WTC11 (cell line): ENCODE data around the gene GRID2. TPM values are rescaled to one million over a fixed set of nuclear protein-coding genes. Genes with fewer than 3 reads are reported as not detected.

Experiments
- ATAC-seq: fragments of 200-7000 bp; cut with Tn5 transposase; 2 replicates; pipeline ENCODE4 v1.10.0; 2021; ENCODE audit warnings: mild to moderate bottlenecking, moderate library complexity
- CTCF ChIA-PET: fragments of 300-600 bp; sonication (Branson Sonifier 250); formaldehyde crosslinking; loops from one replicate; lab custom pipeline; 2021; ENCODE audit warnings: antibody characterized with exemption; lab: Charles Lee
- POLR2A ChIA-PET: fragments of 350-600 bp; sonication (Branson Sonifier 250); formaldehyde crosslinking; loops from one replicate; lab custom pipeline; 2021; ENCODE audit warnings: antibody characterized with exemption; lab: Charles Lee
- DNase-seq: peaks from one replicate; pipeline ENCODE4 v3.0.0; 2021; ENCODE audit warnings: low spot score
- H3K27ac Mint-ChIP-seq: 2 replicates; pipeline ENCODE4 v1.8.0; 2021; ENCODE audit warnings: mixed read lengths
- H3K27me3 Mint-ChIP-seq: 2 replicates; pipeline ENCODE4 v1.8.0; 2021; ENCODE audit warnings: low read depth, mild to moderate bottlenecking, moderate library complexity, mixed read lengths
- H3K36me3 Mint-ChIP-seq: 2 replicates; pipeline ENCODE4 v1.8.0; 2021; ENCODE audit warnings: mixed read lengths
- H3K4me1 Mint-ChIP-seq: 2 replicates; pipeline ENCODE4 v1.8.0; 2022; ENCODE audit warnings: mixed read lengths
- H3K4me3 Mint-ChIP-seq: 2 replicates; pipeline ENCODE4 v1.8.0; 2021; ENCODE audit warnings: mild to moderate bottlenecking, moderate library complexity, mixed read lengths
- H3K9me3 Mint-ChIP-seq: 2 replicates; pipeline ENCODE4 v1.8.0; 2021; ENCODE audit warnings: mixed read lengths
- ELF4 ChIP-seq: sonication (generic); formaldehyde crosslinking; IDR thresholded peaks from 2 replicates; pipeline ENCODE4 v1.8.1; 2022; ENCODE audit warnings: low read depth, mild to moderate bottlenecking, moderate library complexity, missing genetic modification reagents
- ESRRA ChIP-seq: sonication (generic); formaldehyde crosslinking; IDR thresholded peaks from 2 replicates; pipeline ENCODE4 v1.8.1; 2022; ENCODE audit warnings: mild to moderate bottlenecking, missing genetic modification reagents, borderline replicate concordance
- HMGA2 ChIP-seq: fragments of 250-450 bp; sonication (Bioruptor Pico); IDR thresholded peaks from 2 replicates; pipeline ENCODE4 v1.4.0; 2021; ENCODE audit warnings: mild to moderate bottlenecking, moderate library complexity
- MXD4 ChIP-seq: fragments of 250-450 bp; sonication (Bioruptor Pico); IDR thresholded peaks from 2 replicates; pipeline ENCODE4 v1.8.0; 2021; ENCODE audit warnings: mild to moderate bottlenecking, moderate library complexity, borderline replicate concordance
- MYBL2 ChIP-seq: sonication (generic); formaldehyde crosslinking; IDR thresholded peaks from 2 replicates; pipeline ENCODE4 v1.8.1; 2023; ENCODE audit warnings: mild to moderate bottlenecking, moderate library complexity, missing genetic modification reagents
- NR3C1 ChIP-seq: sonication (generic); formaldehyde crosslinking; conservative IDR thresholded peaks from 2 replicates; pipeline ENCODE4 v1.8.1; 2023; ENCODE audit warnings: low read depth, mild to moderate bottlenecking, missing genetic modification reagents
- PRRX2 ChIP-seq: fragments of 250-450 bp; sonication (Bioruptor Pico); IDR thresholded peaks from 2 replicates; pipeline ENCODE4 v1.8.0; 2021; ENCODE audit warnings: mild to moderate bottlenecking
- SMAD4 ChIP-seq: sonication (generic); formaldehyde crosslinking; IDR thresholded peaks from 2 replicates; pipeline ENCODE4 v1.8.0; 2022; ENCODE audit warnings: mild to moderate bottlenecking, missing genetic modification reagents
- SP1 ChIP-seq: sonication (generic); formaldehyde crosslinking; conservative IDR thresholded peaks from 2 replicates; pipeline ENCODE4 v1.8.1; 2022; ENCODE audit warnings: missing genetic modification reagents
- ZNF121 ChIP-seq: sonication (generic); formaldehyde crosslinking; IDR thresholded peaks from 2 replicates; pipeline ENCODE4 v1.8.0; 2023; ENCODE audit warnings: missing genetic modification reagents
- ZNF138 ChIP-seq: sonication (generic); formaldehyde crosslinking; conservative IDR thresholded peaks from 2 replicates; pipeline ENCODE4 v1.8.1; 2022; ENCODE audit warnings: mild to moderate bottlenecking, moderate library complexity, missing genetic modification reagents
- ZNF416 ChIP-seq: fragments of 250-450 bp; sonication (Bioruptor Pico); IDR thresholded peaks from 2 replicates; pipeline ENCODE4 v1.9.0; 2021; ENCODE audit warnings: mild to moderate bottlenecking, inconsistent platforms
- ZNF423 ChIP-seq: fragments of 250-450 bp; sonication (Bioruptor Pico); IDR thresholded peaks from 2 replicates; pipeline ENCODE4 v2.1.2; 2022; ENCODE audit warnings: mild to moderate bottlenecking, moderate library complexity
- total RNA-seq: library from RNA; stranded (reverse); gene quantifications from 3 replicates; pipeline ENCODE4 v1.2.3, GENCODE V29; 2021
- TF ChIP-seq, protein P1 (sequence below): sonication (generic); formaldehyde crosslinking; IDR thresholded peaks from 2 replicates; pipeline ENCODE4 v1.8.1; 2022; ENCODE audit warnings: low read depth, missing genetic modification reagents, borderline replicate concordance
- TF ChIP-seq, protein P2 (sequence below): sonication (generic); formaldehyde crosslinking; IDR thresholded peaks from 2 replicates; pipeline ENCODE4 v1.8.1; 2022; ENCODE audit warnings: mild to moderate bottlenecking, missing genetic modification reagents, moderate library complexity, borderline replicate concordance
- TF ChIP-seq, protein P3 (sequence below): fragments of 250-450 bp; sonication (Bioruptor Pico); IDR thresholded peaks from 2 replicates; pipeline ENCODE4 v2.1.2; 2022; ENCODE audit warnings: mild to moderate bottlenecking, moderate library complexity
- TF ChIP-seq, protein P4 (sequence below): fragments of 250-450 bp; sonication (Bioruptor Pico); IDR thresholded peaks from 2 replicates; pipeline ENCODE4 v1.8.0; 2021; ENCODE audit warnings: mild to moderate bottlenecking
- TF ChIP-seq, protein P5 (sequence below): sonication (generic); formaldehyde crosslinking; IDR thresholded peaks from 2 replicates; pipeline ENCODE4 v1.8.0; 2022; ENCODE audit warnings: missing genetic modification reagents
- TF ChIP-seq, protein P6 (sequence below): fragments of 250-450 bp; sonication (Bioruptor Pico); IDR thresholded peaks from 2 replicates; pipeline ENCODE4 v1.9.0; 2021; ENCODE audit warnings: mild to moderate bottlenecking
- TF ChIP-seq, protein P7 (sequence below): sonication (generic); formaldehyde crosslinking; IDR thresholded peaks from 2 replicates; pipeline ENCODE4 v1.8.0; 2023; ENCODE audit warnings: mild to moderate bottlenecking, missing genetic modification reagents

The GRID2 gene
- total RNA-seq, 1 experiment from 2014 or later, result 26.8 TPM

DNA sequence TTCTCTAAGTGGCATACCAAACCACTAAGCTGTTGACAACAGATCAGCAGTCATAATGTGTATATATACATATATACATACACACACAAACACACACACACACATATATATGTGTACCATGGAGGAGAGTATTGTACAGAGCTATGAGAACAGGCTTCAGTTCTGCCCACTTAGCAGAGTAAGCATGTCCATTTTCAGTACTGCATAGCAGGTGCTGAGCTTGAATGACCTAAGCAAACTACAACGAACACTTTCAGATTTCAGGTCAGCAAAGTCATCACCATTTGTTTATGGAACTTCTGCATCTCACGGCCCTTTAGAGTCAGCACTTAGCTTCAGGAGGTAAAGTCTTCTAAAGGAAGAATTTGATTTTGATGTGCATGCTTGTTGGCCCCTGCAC is 789.0 kb downstream of the GRID2 start (continued):
- no peak for TF ChIP-seq ZNF423 (CRISPR knock-in tag)
- no peak for TF ChIP-seq ZNF138 (CRISPR knock-in tag)
- TF ChIP-seq MXD4 (CRISPR knock-in tag), result no peak
- no peak for TF ChIP-seq ESRRA (CRISPR knock-in tag)

DNA sequence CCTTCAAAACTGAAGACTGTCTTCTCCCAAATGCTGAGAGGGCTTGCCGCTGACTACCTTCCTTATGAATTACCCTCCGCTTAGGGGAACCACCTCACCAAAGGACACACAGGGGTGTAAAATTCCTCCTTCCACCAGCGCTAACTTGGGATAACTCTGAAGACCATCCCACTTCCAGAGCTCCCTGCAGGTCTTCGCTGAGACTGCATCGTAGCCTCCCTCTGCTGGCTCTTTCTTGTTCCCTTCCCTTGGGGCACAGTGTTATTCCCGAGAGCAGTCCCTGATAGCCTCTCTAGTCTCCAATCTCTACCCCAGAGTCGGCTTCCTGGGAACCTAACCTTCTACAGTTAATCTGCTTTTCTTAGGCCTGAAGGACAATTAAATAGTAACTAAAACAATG is 799.3 kb downstream of the GRID2 start:
- Mint-ChIP-seq H3K4me3 (no peak overlapping the region), H3K9me3 (peaks cover 19% of the 10 kb centered on the region), H3K27me3 (no peaks in the 10 kb centered on the region), H3K4me1 (peaks cover 14% of the 10 kb centered on the region), H3K27ac (peak overlapping the region; percentile 56), H3K36me3 (peaks cover 37% of the 10 kb centered on the region)
- ChIA-PET POLR2A (no interaction called here), CTCF (interaction anchor here (0.8 to 1.0 kb wide), 2 partner anchors 14 to 56 kb away, joined by 4 to 5 read pairs; no protein-coding TSS in a partner anchor)
- TF ChIP-seq, protein P1, sequence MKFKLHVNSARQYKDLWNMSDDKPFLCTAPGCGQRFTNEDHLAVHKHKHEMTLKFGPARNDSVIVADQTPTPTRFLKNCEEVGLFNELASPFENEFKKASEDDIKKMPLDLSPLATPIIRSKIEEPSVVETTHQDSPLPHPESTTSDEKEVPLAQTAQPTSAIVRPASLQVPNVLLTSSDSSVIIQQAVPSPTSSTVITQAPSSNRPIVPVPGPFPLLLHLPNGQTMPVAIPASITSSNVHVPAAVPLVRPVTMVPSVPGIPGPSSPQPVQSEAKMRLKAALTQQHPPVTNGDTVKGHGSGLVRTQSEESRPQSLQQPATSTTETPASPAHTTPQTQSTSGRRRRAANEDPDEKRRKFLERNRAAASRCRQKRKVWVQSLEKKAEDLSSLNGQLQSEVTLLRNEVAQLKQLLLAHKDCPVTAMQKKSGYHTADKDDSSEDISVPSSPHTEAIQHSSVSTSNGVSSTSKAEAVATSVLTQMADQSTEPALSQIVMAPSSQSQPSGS, result no peak
- no peak for TF ChIP-seq ZNF416 (CRISPR knock-in tag)
- no peak for TF ChIP-seq ZNF121
- TF ChIP-seq SMAD4 (CRISPR knock-in tag), result no peak
- peak; percentile 100 for ATAC-seq
- DNase-seq, result peak; percentile 47

DNA sequence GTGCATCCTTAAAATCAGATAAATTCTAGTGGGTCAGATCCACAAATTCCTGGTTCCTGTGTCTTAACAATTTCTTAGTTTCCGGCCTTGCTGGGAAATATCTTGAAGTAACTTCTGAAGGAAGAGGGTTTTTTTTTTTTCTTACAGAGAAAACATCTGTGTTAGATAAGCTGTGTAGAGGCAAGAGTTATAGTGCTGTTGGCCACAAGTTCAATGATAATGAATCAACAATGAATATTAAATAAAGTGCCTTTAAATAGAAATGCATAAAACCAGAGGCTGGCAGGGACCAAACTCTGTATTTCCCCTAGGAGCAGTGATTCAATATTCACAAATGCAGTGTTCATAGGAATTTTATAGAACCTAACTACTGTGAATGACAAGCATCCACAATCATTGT is 812.9 kb downstream of the GRID2 start:
- POLR2A ChIA-PET, result no interaction called here
- TF ChIP-seq MYBL2 (CRISPR knock-in tag), result no peak
- TF ChIP-seq, protein P2, sequence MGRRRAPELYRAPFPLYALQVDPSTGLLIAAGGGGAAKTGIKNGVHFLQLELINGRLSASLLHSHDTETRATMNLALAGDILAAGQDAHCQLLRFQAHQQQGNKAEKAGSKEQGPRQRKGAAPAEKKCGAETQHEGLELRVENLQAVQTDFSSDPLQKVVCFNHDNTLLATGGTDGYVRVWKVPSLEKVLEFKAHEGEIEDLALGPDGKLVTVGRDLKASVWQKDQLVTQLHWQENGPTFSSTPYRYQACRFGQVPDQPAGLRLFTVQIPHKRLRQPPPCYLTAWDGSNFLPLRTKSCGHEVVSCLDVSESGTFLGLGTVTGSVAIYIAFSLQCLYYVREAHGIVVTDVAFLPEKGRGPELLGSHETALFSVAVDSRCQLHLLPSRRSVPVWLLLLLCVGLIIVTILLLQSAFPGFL, result no peak
- TF ChIP-seq, protein P3, sequence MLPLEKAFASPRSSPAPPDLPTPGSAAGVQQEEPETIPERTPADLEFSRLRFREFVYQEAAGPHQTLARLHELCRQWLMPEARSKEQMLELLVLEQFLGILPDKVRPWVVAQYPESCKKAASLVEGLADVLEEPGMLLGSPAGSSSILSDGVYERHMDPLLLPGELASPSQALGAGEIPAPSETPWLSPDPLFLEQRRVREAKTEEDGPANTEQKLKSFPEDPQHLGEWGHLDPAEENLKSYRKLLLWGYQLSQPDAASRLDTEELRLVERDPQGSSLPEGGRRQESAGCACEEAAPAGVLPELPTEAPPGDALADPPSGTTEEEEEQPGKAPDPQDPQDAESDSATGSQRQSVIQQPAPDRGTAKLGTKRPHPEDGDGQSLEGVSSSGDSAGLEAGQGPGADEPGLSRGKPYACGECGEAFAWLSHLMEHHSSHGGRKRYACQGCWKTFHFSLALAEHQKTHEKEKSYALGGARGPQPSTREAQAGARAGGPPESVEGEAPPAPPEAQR (CRISPR knock-in tag), result no peak
- TF ChIP-seq, protein P4, sequence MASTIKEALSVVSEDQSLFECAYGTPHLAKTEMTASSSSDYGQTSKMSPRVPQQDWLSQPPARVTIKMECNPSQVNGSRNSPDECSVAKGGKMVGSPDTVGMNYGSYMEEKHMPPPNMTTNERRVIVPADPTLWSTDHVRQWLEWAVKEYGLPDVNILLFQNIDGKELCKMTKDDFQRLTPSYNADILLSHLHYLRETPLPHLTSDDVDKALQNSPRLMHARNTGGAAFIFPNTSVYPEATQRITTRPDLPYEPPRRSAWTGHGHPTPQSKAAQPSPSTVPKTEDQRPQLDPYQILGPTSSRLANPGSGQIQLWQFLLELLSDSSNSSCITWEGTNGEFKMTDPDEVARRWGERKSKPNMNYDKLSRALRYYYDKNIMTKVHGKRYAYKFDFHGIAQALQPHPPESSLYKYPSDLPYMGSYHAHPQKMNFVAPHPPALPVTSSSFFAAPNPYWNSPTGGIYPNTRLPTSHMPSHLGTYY, result no peak
- TF ChIP-seq, protein P5, sequence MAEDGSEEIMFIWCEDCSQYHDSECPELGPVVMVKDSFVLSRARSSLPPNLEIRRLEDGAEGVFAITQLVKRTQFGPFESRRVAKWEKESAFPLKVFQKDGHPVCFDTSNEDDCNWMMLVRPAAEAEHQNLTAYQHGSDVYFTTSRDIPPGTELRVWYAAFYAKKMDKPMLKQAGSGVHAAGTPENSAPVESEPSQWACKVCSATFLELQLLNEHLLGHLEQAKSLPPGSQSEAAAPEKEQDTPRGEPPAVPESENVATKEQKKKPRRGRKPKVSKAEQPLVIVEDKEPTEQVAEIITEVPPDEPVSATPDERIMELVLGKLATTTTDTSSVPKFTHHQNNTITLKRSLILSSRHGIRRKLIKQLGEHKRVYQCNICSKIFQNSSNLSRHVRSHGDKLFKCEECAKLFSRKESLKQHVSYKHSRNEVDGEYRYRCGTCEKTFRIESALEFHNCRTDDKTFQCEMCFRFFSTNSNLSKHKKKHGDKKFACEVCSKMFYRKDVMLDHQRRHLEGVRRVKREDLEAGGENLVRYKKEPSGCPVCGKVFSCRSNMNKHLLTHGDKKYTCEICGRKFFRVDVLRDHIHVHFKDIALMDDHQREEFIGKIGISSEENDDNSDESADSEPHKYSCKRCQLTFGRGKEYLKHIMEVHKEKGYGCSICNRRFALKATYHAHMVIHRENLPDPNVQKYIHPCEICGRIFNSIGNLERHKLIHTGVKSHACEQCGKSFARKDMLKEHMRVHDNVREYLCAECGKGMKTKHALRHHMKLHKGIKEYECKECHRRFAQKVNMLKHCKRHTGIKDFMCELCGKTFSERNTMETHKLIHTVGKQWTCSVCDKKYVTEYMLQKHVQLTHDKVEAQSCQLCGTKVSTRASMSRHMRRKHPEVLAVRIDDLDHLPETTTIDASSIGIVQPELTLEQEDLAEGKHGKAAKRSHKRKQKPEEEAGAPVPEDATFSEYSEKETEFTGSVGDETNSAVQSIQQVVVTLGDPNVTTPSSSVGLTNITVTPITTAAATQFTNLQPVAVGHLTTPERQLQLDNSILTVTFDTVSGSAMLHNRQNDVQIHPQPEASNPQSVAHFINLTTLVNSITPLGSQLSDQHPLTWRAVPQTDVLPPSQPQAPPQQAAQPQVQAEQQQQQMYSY (CRISPR knock-in tag), result no peak
- TF ChIP-seq, protein P6, sequence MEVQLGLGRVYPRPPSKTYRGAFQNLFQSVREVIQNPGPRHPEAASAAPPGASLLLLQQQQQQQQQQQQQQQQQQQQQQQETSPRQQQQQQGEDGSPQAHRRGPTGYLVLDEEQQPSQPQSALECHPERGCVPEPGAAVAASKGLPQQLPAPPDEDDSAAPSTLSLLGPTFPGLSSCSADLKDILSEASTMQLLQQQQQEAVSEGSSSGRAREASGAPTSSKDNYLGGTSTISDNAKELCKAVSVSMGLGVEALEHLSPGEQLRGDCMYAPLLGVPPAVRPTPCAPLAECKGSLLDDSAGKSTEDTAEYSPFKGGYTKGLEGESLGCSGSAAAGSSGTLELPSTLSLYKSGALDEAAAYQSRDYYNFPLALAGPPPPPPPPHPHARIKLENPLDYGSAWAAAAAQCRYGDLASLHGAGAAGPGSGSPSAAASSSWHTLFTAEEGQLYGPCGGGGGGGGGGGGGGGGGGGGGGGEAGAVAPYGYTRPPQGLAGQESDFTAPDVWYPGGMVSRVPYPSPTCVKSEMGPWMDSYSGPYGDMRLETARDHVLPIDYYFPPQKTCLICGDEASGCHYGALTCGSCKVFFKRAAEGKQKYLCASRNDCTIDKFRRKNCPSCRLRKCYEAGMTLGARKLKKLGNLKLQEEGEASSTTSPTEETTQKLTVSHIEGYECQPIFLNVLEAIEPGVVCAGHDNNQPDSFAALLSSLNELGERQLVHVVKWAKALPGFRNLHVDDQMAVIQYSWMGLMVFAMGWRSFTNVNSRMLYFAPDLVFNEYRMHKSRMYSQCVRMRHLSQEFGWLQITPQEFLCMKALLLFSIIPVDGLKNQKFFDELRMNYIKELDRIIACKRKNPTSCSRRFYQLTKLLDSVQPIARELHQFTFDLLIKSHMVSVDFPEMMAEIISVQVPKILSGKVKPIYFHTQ (CRISPR knock-in tag), result no peak
- no peak for TF ChIP-seq ELF4 (CRISPR knock-in tag)
- TF ChIP-seq SP1 (CRISPR knock-in tag), result no peak
- TF ChIP-seq, protein P7, sequence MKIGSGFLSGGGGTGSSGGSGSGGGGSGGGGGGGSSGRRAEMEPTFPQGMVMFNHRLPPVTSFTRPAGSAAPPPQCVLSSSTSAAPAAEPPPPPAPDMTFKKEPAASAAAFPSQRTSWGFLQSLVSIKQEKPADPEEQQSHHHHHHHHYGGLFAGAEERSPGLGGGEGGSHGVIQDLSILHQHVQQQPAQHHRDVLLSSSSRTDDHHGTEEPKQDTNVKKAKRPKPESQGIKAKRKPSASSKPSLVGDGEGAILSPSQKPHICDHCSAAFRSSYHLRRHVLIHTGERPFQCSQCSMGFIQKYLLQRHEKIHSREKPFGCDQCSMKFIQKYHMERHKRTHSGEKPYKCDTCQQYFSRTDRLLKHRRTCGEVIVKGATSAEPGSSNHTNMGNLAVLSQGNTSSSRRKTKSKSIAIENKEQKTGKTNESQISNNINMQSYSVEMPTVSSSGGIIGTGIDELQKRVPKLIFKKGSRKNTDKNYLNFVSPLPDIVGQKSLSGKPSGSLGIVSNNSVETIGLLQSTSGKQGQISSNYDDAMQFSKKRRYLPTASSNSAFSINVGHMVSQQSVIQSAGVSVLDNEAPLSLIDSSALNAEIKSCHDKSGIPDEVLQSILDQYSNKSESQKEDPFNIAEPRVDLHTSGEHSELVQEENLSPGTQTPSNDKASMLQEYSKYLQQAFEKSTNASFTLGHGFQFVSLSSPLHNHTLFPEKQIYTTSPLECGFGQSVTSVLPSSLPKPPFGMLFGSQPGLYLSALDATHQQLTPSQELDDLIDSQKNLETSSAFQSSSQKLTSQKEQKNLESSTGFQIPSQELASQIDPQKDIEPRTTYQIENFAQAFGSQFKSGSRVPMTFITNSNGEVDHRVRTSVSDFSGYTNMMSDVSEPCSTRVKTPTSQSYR (CRISPR knock-in tag), result no peak
- TF ChIP-seq NR3C1 (CRISPR knock-in tag), result no peak
- no peak for TF ChIP-seq PRRX2 (CRISPR knock-in tag)
- TF ChIP-seq HMGA2 (CRISPR knock-in tag), result no peak

More for the DNA sequence above, 812.9 kb downstream of the GRID2 start:
- peaks cover 34% of the 10 kb centered on the region for H3K36me3 Mint-ChIP-seq
- peaks cover 26% of the 10 kb centered on the region for H3K4me1 Mint-ChIP-seq
- peak overlapping the region; percentile 48 for H3K27ac Mint-ChIP-seq
- CTCF ChIA-PET, result interaction anchor here (1.8 kb wide), 1 partner anchor 41 kb away, joined by 5 read pairs; no protein-coding TSS in a partner anchor
- no peaks in the 10 kb centered on the region for H3K27me3 Mint-ChIP-seq
- peaks cover 18% of the 10 kb centered on the region for H3K9me3 Mint-ChIP-seq
- H3K4me3 Mint-ChIP-seq, result no peak overlapping the region
- DNase-seq (no peak), ATAC-seq (no peak)
